Cerebellar cortex (tissue), 1 donor: ENCODE measurements around the gene ADAMTSL1.

Source experiments
- DNase-seq: peaks from one replicate; pipeline ENCODE4 v3.0.0-alpha.2; 2015; ENCODE audit warnings: low spot score

ADAMTSL1 gene

GRCh38 chr9:18776836-18777820 lies 303.2 kb downstream of the ADAMTSL1 start:
- DNase-seq, result no peak

DNA sequence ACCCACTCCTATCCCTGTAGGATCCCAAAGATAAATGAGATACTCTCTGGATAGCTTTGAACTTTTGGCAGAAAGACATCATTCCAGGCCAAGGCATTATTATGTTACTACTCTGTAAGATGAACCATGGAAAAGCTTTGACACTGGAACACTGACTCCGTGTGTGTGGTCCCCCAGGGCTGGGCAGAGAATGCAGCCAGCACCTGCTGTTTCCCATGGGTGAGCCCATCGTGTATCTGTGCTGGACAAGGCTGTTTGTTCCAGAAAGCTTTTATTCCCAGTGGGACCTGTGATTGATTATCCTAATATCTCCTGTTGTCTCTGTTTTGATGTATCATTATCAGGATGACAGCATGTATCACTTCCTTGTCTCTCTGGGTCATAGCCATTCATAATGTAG lies 304.2 kb downstream of the ADAMTSL1 start:
- DNase-seq, result no peak

- no peak for DNase-seq
These were observed 304.9 kb downstream of the ADAMTSL1 start for GRCh38 chr9:18778846-18779245.

DNA sequence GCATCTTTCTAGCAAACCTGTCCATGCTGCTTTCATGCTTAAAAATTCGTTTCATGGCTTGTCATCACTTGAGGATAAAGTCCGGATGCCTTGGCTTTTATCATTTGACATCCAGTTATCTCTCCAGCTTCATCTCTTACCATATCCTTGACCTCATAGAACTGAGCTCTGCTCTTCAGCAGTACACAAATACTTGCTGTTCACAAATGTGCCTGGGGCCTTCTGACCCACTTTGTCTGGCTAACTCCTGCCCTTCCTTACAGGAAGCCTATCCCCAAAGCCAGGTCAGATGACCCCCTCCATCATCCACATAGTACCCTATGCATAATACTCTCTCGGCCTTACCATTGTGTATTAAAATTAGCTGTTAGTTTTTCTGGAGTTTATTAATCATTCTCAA lies 310.0 kb downstream of the ADAMTSL1 start:
- no peak for DNase-seq

DNA sequence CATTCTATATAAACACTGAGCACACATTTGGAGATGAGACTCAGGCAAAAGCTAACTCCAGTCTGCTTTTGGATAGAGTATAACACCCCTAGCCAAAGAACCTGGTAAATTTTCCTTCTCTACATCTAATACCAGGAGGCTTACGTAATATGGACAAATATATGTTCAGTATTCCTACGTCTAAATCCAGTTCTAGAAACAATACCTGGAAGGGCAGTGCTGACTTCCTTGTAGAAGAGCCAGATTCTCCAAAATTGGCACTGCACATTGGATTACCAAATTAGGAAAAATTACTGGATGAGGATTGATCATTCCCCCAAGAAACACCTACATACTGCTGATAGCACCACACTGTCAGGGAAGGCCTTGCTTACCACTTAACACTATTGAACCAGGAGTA lies 311.7 kb downstream of the ADAMTSL1 start:
- DNase-seq, result no peak

- no peak for DNase-seq
These were observed 312.2 kb downstream of the ADAMTSL1 start for GRCh38 chr9:18786196-18786595.

- peak; percentile 1 for DNase-seq
These were observed 313.1 kb downstream of the ADAMTSL1 start for GRCh38 chr9:18786911-18787650.

GRCh38 chr9:18788256-18788655 lies 314.3 kb downstream of the ADAMTSL1 start:
- DNase-seq, result no peak

DNA sequence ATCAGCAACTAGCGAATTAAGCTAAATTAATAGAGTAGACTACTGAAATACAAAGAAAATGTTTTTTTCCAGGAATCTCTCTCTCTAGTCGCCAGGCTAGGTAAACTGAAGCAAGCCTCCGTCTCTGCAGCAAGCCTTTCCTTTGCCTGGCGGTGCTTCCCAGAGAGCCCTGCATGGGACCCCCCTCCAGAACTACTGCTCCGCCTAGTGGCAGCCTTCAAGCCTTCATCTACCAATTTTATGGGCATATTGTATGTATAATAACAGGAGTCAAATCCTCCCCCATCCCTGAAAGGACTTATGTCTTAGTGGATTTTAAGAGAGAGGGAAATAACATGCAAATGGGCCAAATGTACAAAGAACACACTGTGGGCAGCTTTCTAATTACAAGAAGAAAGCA lies 317.1 kb downstream of the ADAMTSL1 start:
- DNase-seq, result peak; percentile 24

DNA sequence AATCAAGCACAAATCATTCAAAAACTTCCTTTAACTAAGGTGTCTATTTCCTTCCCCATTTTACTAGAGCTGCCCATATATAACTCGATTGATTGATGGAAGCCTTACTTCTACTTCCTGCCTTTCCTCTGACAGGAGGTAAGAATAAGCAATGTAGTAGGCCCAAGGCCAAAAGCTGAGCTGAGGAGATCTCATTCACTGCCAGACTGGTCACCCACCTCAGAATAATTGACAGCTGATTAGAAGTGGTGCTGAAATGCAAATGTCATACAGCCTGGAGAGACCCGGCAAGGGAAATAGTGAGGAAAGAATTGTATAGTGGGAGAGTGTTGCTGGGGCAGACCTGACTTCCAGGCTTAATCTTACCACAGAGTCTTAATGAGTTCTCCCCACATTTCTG lies 319.2 kb downstream of the ADAMTSL1 start:
- no peak for DNase-seq

DNA sequence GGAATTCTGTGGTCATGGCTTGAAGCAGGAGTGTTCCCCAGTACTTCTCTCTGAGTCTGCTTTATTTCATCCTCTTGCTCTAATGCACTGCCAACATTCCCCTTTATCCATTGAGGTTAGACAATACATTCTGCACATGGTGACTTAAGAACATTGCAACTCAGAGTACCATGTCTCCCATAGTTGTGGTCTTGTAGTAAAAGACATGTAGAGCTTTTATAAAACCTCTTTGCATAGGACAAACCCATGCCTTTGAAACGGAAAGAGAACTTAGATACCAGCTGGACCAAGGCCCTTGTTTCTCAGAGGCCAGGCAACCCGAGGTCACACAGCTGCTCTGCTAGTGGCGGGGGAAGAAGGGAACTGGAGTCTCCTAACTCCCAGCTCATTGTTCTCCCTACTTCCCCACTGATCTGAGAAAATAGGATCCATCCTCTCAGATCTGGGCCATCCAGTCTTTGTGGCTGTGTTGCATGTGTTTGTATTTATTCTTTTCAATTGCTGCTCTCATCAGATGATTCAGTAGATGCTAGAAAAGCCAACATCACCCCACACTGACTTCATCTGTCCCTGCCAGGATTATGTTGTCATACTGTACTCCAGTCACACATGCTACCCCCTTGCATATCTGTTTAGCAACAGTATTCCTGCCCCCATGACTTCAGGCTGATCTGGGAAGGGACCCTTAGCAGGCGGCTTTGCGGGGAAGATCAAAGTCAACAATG lies 322.2 kb downstream of the ADAMTSL1 start:
- DNase-seq, result no peak

DNA sequence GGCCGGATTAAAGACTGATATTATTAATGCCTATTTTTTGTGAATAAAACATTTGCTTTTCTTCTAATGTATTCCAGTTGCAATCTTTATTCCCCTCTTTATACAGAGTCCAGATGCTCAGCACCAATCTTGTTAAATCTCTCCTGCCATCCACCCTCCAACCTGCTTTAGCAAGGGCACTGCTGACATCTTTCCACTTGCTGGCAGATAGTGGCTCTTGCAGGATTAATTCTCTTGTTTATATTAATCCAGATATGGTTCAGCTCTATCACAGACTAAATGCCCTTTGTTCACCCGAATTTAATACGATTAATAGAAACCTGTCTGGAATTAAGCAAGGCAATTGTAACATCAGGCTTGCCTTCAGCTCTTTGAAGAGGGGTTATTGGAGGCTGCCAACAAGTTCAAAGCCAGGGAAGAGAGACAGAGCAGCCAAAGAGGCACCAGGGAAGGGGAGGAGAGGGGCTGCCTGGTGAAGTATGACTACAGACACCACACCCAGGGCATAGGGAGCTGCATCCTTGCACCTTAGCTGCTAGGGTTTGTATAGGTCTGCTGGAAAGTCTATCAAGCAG lies 322.8 kb downstream of the ADAMTSL1 start:
- DNase-seq, result no peak

DNA sequence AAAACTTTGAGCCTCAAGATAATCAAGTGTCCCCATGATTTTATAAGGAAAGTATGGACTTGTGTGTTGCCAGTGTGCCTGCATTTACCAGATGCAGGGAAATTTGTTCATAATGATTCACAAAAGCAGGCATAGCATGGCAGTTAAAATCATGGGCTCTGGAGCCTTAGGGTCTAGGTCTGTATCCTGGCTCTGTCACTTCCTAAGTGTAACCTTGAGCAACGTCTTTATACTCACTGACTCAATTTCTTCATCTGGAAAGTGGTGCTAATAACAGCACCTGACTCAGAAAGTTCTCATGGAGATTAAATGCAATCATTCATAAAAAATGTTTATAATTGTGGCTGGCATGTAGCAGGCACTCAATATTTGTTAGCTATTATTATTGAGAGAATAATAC lies 324.2 kb downstream of the ADAMTSL1 start:
- DNase-seq, result no peak

- DNase-seq, result peak; percentile 89
These were observed 324.7 kb downstream of the ADAMTSL1 start for GRCh38 chr9:18798508-18799290.

DNA sequence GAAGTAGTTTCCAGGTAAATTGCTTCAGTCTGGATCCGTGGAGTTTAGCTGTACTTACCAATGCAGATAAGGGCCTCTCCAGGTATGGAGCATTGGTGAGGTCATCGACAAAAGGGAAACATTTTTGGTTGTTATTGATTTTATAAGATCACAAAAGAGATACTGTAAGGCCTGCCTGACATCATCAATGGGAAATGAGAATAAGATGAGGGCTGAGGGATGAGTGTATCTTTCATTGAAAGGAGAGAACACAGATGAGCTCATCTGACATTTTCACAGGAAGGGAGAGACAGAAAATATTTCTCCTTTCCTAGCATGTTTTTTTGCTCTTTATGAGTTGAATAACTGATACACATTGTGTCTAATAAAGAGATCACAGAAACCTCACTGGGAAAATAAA lies 325.5 kb downstream of the ADAMTSL1 start:
- no peak for DNase-seq

- DNase-seq, result no peak
These were observed 326.6 kb downstream of the ADAMTSL1 start for GRCh38 chr9:18800579-18800978.

DNA sequence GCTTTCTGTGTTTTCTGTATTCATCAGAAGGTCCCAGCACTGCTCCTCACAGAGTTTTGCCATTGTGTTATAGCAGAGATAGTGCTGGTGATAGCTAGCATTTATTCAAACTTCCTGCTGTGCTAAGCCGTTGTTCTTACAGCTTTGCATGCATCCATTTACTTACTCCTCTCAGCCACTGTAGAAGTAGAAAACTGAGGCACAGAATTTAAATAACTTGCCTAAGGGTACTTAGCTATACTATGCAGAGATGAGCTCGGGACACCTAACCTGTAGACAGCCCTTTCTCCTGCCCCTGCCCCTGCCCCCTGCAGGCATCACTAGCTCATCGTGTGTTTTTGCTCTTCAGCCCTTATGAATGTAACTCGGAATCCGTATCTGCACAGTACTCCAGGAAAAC lies 331.4 kb downstream of the ADAMTSL1 start:
- no peak for DNase-seq

GRCh38 chr9:18806232-18807080 lies 332.5 kb downstream of the ADAMTSL1 start:
- DNase-seq, result no peak

GRCh38 chr9:18810581-18810980 lies 336.6 kb downstream of the ADAMTSL1 start:
- no peak for DNase-seq

DNA sequence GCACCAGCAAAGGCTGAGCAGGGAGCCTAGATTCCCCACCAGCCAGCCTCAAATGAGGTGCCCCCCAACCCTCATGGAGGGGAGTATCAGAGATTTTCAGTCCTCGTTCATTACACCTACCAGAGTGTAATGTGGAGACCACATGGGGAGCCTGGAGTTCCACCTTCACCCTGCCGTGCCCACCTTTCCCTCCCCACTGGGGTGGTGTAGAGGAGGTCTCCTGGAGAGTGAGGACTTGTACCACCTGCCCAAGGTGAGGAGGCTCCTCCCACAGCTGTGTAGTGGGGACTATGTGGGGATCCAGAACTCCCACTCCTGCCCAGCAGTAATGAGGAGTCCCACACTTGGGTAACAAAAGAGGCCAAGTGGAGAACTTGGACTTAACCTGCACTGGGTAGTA lies 337.2 kb downstream of the ADAMTSL1 start:
- DNase-seq, result no peak
